Mammary epithelial cell (primary cell): ENCODE results near the gene PLXNA2.

ENCODE experiments used
- CTCF ChIP-seq, 2 donors: IDR thresholded peaks in 1 of 2; conservative IDR thresholded peaks in 1 of 2; 2 replicates each; pipeline ENCODE4 v1.5.1; 2011 to 2012; ENCODE audit warnings: inconsistent platforms in 2 of 2, low read length in 2 of 2, mild to moderate bottlenecking in 2 of 2, control low read depth in 1 of 2, low read depth in 1 of 2; ENCODE audit not compliant: insufficient read depth in 1 of 2; ENCODE audit errors: extremely low read depth in 1 of 2
- EZH2 ChIP-seq: IDR thresholded peaks from 2 replicates; pipeline ENCODE4 v1.6.1; 2012; ENCODE audit warnings: low read length, inconsistent platforms, borderline replicate concordance

DNA sequence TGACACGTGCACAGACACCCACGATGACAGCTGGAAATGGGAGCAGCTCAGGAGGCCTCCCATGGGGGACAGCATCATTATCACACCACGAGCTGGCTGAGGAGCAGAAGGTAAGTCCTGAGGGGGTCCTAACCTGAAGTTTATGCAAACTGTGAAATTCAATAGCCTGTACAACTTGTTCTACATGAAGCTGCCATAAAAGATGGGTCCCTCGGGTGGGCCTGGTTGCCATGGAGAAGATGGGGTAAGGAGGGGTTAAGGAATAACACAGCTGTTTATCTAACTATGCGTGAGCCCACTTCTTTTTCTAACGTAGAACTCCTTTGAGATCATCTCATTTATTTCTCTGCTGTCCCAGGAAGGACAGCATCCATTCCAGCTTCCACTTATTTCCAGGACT lies 169.8 kb downstream of the PLXNA2 start:
- no peak for TF ChIP-seq EZH2
- TF ChIP-seq CTCF (conservative IDR thresholded peaks at IDR 0.05 in 1 of 2, IDR thresholded peaks at IDR 0.05 in 1 of 2; ENCODE audit: extremely low read depth in 1 of 2, insufficient read depth in 1 of 2, low read depth in 1 of 2, low read length in 2 of 2): no peak
